ENCODE results near the gene FAM180B.
"Not testable (repeated sequence)": the region's sequence is repeated elsewhere in the genome, so short reads cannot be mapped to it uniquely, and the experiment has no call there.

FAM180B gene

GRCh38 chr11:47586098-47586855 lies at the start of gene FAM180B:
TSS of gene FAM180B (plus strand) at chr11:47586678. CDS start at chr11:47586769, 91 bp downstream.
- no peak for DNase-seq (ENCODE audit: low read depth in 2 of 3, low spot score in 1 of 3)

- DNase-seq (ENCODE audit: low read depth in 2 of 3, low spot score in 1 of 3), result no peak
These were observed 49.6 kb upstream of the FAM180B start for GRCh38 chr11:47536915-47537314.

- DNase-seq (ENCODE audit: low read depth in 2 of 3, low spot score in 1 of 3), result no peak
These were observed 47.5 kb upstream of the FAM180B start for GRCh38 chr11:47538741-47539565.

GRCh38 chr11:47539681-47540039 lies 46.8 kb upstream of the FAM180B start:
- no peak for DNase-seq (ENCODE audit: low read depth in 2 of 3, low spot score in 1 of 3)

DNA sequence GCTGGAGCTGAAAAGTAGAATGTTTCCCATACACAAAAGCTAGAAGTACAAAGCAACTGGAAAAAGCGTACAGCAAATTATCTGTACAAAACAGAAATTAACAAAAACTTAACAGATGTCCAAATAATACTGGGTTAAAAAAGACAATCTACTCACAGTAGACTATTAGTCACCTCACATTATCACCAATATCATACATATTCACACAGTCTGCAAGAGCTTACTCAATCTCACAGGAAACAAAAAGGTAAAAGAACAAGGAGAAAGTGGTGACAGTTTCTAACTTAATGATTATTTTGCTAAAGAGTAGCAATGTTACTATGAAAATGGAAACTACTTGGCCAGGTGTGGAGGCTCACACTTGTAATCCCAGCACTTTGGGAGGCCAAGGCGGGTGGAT lies 45.4 kb upstream of the FAM180B start:
- no peak for DNase-seq (ENCODE audit: low read depth in 2 of 3, low spot score in 1 of 3)

- no peak for DNase-seq (ENCODE audit: low read depth in 2 of 3, low spot score in 1 of 3)
These were observed 41.2 kb upstream of the FAM180B start for GRCh38 chr11:47545298-47545697.

DNA sequence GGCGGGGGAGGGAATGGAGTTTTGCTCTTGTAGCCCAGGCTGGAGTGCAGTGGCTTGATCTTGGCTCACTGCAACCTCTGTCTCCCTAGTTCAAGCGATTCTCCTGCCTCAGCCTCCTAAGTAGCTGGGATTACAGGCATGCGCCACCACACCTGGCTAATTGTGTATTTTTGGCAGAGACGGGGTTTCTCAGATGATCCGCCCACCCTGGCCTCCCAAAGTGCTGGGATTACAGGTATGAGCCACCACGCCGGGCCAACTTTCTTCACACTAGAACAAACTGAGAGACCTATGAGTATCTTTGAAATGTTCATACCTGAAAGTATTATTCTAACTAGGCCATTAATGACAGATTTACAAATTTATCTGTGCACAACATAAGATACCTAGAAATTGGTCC lies 40.2 kb upstream of the FAM180B start:
- not testable (repeated sequence) for DNase-seq (ENCODE audit: low read depth in 2 of 3, low spot score in 1 of 3)

- DNase-seq (ENCODE audit: low read depth in 2 of 3, low spot score in 1 of 3), result no peak
These were observed 36.0 kb upstream of the FAM180B start for GRCh38 chr11:47550288-47551047.

DNA sequence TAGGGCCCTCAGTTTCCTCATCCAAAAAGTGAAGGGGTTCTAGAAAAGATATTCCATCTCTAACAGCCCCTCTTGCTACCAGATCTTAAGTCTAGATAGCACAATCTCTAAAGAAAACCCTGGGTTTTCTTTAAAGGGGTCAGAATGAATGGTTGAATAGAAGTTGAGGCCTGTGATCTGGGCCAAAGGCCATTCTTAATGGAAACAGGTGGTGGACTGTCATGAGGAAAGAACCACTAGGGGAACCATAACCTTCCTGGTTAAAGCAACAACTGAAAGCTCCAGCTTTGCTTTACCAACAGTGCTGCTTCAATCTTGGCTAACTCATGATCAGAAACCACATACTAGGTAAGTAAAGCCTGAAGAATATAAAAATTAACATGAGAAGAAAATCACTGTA lies 35.4 kb upstream of the FAM180B start:
- no peak for DNase-seq (ENCODE audit: low read depth in 2 of 3, low spot score in 1 of 3)

GRCh38 chr11:47552056-47552565 lies 34.4 kb upstream of the FAM180B start:
- DNase-seq (ENCODE audit: low read depth in 2 of 3, low spot score in 1 of 3), result peak in 1 of 3 donors; percentile 12

DNA sequence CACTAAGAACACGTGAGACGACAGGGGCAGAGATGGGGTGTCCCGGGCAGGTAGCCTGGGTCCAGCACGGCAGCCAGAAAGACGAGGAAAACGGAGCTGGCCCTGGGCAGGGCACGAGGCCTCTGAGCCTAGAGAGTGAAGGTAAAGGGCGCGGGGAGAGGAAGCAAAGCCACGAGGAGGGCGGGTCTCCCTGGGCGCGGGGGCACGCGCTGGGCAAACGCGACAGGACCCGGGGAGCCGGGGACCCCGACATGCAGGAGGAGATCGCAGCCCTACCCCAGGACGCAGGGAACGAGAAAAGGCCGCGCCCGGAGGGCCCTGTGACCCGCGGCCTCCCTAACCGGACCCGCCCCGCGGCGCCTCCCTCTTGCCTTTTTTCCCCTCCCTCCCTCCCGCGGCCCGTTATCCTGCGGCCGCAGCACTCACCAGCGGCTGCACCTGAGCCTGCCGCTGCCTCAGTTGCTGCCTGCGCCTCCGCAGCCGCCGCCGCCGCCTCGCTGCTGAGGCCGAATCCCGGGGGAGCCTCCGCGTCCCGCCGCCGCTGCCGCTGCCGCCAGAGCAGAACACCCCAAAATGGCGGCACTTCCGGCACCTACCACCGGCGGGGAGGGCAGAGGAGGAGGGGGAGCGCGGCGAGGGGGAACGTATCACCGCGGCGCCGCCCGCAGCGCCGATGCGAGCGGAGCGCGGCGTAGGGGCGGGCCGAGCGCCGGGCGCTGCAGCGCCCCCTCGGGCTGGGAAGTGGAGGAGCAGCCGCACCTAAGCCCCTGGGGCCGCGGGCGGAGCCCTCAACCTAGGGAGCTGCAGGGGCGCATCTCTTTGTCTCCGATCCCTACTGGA lies 33.7 kb upstream of the FAM180B start, which contains the start of gene CELF1:
TSS of gene CELF1 (minus strand) at position 567 of the 840 bp plus-strand sequence. CDS start 53,609 bp downstream, outside the sequence.
- peak; percentile 84 to 93 (median 86) for DNase-seq (ENCODE audit: low read depth in 2 of 3, low spot score in 1 of 3)

GRCh38 chr11:47553406-47553743 lies 33.1 kb upstream of the FAM180B start:
- DNase-seq (ENCODE audit: low read depth in 2 of 3, low spot score in 1 of 3), result no peak

DNA sequence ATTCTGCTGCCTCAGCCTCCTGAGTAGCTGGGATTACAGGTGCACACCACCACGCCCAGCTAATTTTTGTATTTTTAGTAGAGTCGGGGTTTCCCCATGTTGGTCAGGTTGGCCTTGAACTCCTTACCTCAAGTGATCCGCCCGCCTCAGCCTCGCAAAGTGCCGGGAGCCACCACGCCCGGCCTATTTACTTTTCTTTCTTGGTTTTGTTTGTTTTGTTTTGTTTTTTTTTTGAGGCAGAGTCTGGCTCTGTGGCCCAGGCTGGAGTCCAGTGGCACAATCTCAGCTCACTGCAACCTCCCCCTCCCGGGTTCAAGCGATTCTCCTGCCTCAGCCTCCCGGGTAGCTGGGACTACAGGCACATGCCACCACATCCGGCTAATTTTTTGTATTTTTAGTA lies 29.5 kb upstream of the FAM180B start:
- DNase-seq (ENCODE audit: low read depth in 2 of 3, low spot score in 1 of 3), result not testable (repeated sequence)

GRCh38 chr11:47558695-47559094 lies 27.8 kb upstream of the FAM180B start:
- DNase-seq (ENCODE audit: low read depth in 2 of 3, low spot score in 1 of 3), result no peak

- no peak for DNase-seq (ENCODE audit: low read depth in 2 of 3, low spot score in 1 of 3)
These were observed 26.1 kb upstream of the FAM180B start for GRCh38 chr11:47560426-47560825.

DNA sequence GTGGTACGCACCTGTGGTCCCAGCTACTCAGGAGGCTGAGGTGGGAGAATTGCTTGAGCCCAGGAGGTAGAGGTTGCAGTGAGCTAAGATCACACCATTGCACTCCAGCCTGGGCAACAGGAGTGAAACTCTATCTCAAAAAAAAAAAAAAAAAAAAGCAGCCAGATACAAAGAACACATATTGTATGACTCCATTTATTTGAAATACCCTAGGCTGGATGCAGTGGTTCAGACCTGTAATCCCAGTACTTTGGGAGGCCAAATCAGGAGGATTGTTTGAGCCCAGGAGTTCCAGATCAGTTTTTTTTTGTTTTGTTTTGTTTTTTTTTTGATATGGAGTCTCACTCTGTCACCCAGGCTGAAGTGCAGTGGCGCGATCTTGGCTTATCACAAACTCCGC lies 24.1 kb upstream of the FAM180B start:
- not testable (repeated sequence) for DNase-seq (ENCODE audit: low read depth in 2 of 3, low spot score in 1 of 3)

DNA sequence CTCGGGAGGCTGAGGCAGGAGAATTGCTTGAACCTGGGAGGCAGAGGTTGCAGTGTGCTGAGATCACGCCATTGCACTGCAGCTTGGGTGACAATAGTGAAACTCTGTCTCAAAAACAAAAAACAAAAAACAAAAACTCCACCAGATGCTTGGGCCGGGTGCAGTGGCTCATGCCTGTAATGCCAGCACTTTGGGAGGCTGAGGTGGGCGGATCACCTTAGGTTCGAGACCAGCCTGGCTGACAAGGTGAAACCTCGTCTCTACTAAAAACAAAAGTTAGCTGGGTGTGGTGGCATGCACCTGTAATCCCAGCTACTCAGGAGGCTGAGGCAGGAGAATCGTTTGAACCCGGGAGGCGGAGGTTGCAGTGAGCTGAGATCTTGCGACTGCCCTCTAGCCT lies 22.1 kb upstream of the FAM180B start:
- DNase-seq (ENCODE audit: low read depth in 2 of 3, low spot score in 1 of 3), result not testable (repeated sequence)

GRCh38 chr11:47564933-47565339 lies 21.5 kb upstream of the FAM180B start:
- no peak for DNase-seq (ENCODE audit: low read depth in 2 of 3, low spot score in 1 of 3)

GRCh38 chr11:47565340-47566148 lies 20.9 kb upstream of the FAM180B start, which contains the start of gene PTPMT1:
TSS of gene PTPMT1 (plus strand) at chr11:47565599. CDS start at chr11:47565623, 24 bp downstream.
- DNase-seq (ENCODE audit: low read depth in 2 of 3, low spot score in 1 of 3), result peak; percentile 37 to 67 (median 50)

Measured in stimulated activated CD4-positive, alpha-beta T cell treated with anti-CD3 and anti-CD28 coated beads, Interleukin-12 subunit alpha, Interleukin-12 subunit beta, amount 100 ng/mL, for 48 hours (primary cell).